SU-DHL-6 (cell line): ENCODE measurements around the gene APOBEC3G.

ENCODE experiments used
- EZH2phosphoT487 ChIP-seq: fragments of 200-600 bp; sonication (generic), shearing (Covaris generic); conservative IDR thresholded peaks from 2 replicates; pipeline ENCODE4 v1.6.1; 2018; ENCODE audit warnings: mild to moderate bottlenecking, antibody characterized with exemption, low read length, moderate library complexity, mixed read lengths
- TF ChIP-seq, protein P1 (sequence below): fragments of 200-600 bp; sonication (generic); IDR thresholded peaks from one replicate; pipeline ENCODE4 v1.5.1; 2017; ENCODE audit warnings: antibody characterized with exemption, mild to moderate bottlenecking, low read length, moderate library complexity; ENCODE audit not compliant: insufficient read depth, poor library complexity, severe bottlenecking

DNA sequence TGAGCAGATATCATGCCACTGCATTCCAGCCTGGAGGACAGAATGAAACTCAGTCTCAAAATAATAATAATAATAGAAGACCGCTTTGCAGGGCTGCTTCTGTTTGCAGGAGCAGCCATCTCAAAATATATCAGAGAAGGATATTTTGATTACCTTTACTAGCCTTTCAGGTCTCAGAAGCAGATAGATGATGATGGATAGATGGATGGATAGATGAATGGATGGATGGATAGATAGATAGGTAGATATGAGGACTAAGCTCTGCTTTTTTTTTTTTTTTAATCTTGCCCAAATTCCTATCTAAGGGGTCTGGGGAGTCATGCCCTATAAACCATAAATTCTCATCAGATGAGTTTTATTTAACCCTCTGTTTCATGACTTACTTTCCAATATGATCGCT lies 38.5 kb downstream of the APOBEC3G start:
- TF ChIP-seq, protein P1, sequence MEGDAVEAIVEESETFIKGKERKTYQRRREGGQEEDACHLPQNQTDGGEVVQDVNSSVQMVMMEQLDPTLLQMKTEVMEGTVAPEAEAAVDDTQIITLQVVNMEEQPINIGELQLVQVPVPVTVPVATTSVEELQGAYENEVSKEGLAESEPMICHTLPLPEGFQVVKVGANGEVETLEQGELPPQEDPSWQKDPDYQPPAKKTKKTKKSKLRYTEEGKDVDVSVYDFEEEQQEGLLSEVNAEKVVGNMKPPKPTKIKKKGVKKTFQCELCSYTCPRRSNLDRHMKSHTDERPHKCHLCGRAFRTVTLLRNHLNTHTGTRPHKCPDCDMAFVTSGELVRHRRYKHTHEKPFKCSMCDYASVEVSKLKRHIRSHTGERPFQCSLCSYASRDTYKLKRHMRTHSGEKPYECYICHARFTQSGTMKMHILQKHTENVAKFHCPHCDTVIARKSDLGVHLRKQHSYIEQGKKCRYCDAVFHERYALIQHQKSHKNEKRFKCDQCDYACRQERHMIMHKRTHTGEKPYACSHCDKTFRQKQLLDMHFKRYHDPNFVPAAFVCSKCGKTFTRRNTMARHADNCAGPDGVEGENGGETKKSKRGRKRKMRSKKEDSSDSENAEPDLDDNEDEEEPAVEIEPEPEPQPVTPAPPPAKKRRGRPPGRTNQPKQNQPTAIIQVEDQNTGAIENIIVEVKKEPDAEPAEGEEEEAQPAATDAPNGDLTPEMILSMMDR = no peak
- no peak for TF ChIP-seq EZH2phosphoT487
